Activated CD4-positive, alpha-beta memory T cell treated with anti-CD3 and anti-CD28 coated beads, Interleukin-2, amount 10 ng/mL, durations not matched to agents 7 days and 5 days (primary cell): Measurements from ENCODE around the gene PTF1A. TPM values are rescaled to one million over a fixed set of nuclear protein-coding genes. Genes with fewer than 3 reads are reported as not detected.

Source experiments
- CTCF ChIA-PET: fragments of 350-600 bp; sonication (Branson Sonifier 250); formaldehyde crosslinking; loops from one replicate; lab custom pipeline; 2021; ENCODE audit warnings: antibody characterized with exemption, inconsistent platforms; lab: Charles Lee
- POLR2A ChIA-PET: fragments of 350-600 bp; sonication (Branson Sonifier 250); formaldehyde crosslinking; loops from one replicate; lab custom pipeline; 2021; ENCODE audit warnings: antibody characterized with exemption; lab: Charles Lee
- DNase-seq: peaks from one replicate; pipeline ENCODE4 v3.0.0-alpha.2; 2020
- H3K27ac Mint-ChIP-seq: one replicate; pipeline ENCODE4 v1.8.0; 2021; ENCODE audit warnings: mild to moderate bottlenecking, mixed read lengths
- H3K27me3 Mint-ChIP-seq: one replicate; pipeline ENCODE4 v1.8.0; 2021; ENCODE audit warnings: mixed read lengths
- H3K36me3 Mint-ChIP-seq: one replicate; pipeline ENCODE4 v1.8.0; 2021; ENCODE audit warnings: low read depth, mixed read lengths
- H3K4me1 Mint-ChIP-seq: one replicate; pipeline ENCODE4 v1.8.0; 2021; ENCODE audit warnings: mixed read lengths
- H3K4me3 Mint-ChIP-seq: one replicate; pipeline ENCODE4 v1.8.0; 2021; ENCODE audit warnings: mild to moderate bottlenecking, mixed read lengths
- H3K9me3 Mint-ChIP-seq: one replicate; pipeline ENCODE4 v1.8.0; 2021; ENCODE audit warnings: mixed read lengths
- total RNA-seq, 2 experiments: library from RNA; stranded (reverse); gene quantifications; one replicate each; pipeline ENCODE4 v1.2.3, GENCODE V29; 2021

Gene PTF1A
- total RNA-seq, 2 experiments from 2014 or later, result not detected

DNA sequence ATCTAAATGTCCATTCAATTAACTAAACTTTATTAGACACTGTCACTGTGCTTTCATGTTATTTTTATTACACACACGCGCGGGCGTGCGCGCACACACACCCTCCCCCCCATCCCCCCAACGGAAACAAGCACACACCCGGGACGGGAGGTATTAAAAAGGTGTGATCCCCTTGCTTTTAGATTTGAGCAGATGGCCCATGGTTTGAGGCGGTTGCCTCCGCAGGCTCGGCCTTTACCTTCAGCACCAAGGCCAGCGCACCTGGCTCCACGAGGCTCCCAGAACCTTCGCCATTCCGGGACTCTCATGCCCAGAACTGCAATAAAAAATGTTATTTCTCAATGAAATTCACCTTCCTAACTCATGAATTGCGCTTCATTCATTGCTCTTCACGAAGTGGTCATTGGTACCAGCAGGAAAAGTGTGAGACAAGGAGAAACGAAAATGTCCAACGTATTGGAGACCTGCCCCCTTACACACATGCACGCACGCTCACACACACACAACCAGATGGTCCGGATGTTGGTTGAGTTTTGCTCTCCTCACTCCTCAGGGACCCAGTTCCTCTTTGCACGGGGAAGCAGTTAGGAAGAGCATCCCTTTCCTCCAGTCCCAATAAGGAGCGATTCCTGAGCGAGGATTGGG lies 20.8 kb upstream of the PTF1A start:
- Mint-ChIP-seq H3K4me1 (no peaks in the 10 kb centered on the region), H3K36me3 (no peaks in the 10 kb centered on the region), H3K27me3 (peaks cover 56% of the 10 kb centered on the region), H3K9me3 (no peaks in the 10 kb centered on the region), H3K4me3 (no peak overlapping the region), H3K27ac (no peak overlapping the region)
- ChIA-PET POLR2A (no interaction called here), CTCF (no interaction called here)
- DNase-seq, result no peak

DNA sequence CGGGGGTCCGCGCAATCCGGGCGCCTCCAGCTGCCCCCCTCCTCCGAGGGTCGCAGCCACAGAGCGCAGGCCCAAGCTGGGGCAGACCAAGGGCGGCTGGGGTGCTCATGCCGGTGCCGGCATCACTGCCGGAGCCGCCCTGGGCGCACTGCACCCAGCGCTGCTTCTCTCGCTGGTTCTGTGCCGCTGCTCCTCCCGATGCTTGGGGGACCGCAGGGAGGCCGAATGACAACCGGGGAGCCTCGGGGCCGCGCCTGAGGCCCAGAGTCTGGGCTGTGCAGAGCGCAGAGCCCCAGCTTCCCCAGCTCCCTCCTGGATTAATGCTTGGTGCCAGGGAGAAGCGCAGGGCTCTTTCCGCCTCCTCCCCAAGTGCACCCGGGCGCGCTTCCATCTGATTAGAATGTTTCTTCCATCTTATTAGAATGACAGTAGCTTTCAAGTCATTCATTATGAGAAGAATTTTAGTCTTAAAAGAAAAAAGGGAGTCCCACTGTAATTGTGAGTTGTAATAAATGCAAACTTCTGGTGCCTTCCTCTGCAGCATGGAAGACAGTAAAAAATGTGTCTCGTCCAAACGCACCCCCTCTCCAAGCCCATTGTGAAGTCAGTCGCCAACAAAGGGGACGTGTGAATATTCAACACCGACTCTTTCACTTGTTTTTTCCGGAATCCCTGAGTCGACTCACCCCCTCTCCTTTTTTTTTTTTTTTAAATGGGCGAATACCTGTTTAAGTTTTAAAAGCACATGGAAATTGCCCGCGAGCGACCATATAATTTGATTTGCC lies 19.5 kb upstream of the PTF1A start:
- POLR2A ChIA-PET, result no interaction called here
- H3K9me3 Mint-ChIP-seq, result no peaks in the 10 kb centered on the region
- no peak overlapping the region for H3K4me3 Mint-ChIP-seq
- no peaks in the 10 kb centered on the region for H3K4me1 Mint-ChIP-seq
- no peak for DNase-seq
- peaks cover 55% of the 10 kb centered on the region for H3K27me3 Mint-ChIP-seq
- H3K36me3 Mint-ChIP-seq, result no peaks in the 10 kb centered on the region
- CTCF ChIA-PET, result no interaction called here
- no peak overlapping the region for H3K27ac Mint-ChIP-seq

DNA sequence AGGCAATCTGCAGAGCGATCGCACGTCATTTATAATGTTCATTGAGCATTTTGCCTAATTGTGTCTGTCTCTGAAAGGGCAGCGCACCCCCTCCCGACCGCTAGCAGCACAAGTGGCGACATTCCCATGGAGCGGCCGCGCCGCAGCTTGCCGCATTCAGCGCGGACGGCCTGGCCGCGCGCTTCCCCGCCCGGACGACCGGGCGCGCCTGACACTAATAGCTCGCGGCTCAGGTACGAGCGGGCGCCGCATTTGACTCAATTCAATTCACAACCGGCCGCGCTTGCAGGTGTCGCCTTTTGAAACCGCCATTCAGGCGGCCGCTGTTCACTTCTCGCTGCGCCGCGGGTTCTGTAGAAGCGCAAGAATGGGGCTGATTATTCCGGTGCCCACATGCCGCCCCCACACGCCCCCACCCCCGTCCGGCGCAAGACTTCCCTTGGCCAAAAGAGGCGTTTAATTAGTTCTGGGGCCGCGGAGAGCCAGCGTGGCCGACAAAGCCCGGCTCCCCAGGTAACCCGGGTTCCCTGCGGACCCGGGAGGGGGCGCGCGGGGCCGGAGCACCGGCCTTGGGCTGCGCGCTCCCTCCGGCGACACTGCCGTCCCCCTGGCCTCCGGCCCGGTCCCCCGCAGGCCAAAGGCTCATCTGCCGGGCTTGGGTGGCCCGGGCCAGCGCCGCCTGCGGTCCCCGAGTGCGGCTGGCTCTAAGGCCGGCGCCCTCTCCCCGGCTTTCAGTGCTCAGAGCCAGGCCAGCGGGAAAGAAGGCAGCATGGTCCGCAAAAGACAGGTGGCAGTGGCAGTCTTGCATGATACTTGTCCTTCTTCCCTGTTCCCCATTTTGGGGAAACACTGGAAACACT lies 18.7 kb upstream of the PTF1A start:
- peaks cover 54% of the 10 kb centered on the region for H3K27me3 Mint-ChIP-seq
- no peak overlapping the region for H3K4me3 Mint-ChIP-seq
- H3K9me3 Mint-ChIP-seq, result no peaks in the 10 kb centered on the region
- ChIA-PET POLR2A (no interaction called here), CTCF (no interaction called here)
- H3K4me1 Mint-ChIP-seq, result no peaks in the 10 kb centered on the region
- no peak for DNase-seq
- no peak overlapping the region for H3K27ac Mint-ChIP-seq
- no peaks in the 10 kb centered on the region for H3K36me3 Mint-ChIP-seq

DNA sequence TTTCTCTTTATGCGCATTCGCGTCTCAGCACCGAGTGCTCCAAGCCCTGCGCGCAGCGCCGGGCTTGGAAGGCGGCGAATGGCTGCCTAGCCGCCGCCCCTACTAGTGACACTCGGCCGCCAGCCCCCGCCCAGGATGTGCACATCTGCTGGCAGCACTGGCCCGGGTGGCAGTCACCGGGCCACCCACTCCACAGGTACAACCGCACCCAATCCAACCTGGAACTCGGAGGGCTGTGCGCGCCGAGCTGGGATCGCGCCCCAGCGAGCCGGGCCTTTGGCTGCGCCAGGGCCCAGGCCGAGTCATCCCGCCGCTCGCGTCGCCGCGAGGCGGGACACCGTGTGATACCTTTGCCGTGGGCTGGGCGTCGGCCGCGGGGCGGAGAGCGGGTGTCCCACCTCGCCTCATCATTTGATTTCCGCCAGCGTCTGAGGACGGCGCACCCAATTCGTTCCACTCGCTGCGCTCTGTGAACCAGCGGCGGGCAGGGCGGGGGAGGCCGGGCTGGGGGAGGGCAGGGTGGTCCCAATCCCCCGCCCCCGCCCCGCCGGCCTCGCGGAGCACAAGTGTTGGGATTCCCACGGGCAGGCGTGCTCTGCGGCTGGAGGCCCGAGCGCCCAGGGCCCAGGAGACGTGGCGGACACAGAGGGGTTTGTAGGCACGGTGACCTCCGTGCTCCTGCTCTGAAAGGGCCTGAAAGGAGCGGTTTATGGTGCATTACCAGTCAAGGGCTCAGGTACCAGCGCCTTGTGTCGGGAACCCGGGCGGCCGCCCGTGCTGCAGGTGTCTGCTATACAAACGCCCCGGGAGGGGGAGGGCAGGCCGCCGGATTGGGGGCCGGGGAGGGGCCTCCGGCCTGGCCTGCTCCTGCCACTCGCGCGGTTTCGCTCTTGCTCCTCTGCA lies 17.8 kb upstream of the PTF1A start:
- Mint-ChIP-seq H3K4me3 (no peak overlapping the region), H3K9me3 (no peaks in the 10 kb centered on the region), H3K4me1 (no peaks in the 10 kb centered on the region), H3K36me3 (no peaks in the 10 kb centered on the region), H3K27me3 (peaks cover 54% of the 10 kb centered on the region), H3K27ac (no peak overlapping the region)
- no peak for DNase-seq
- ChIA-PET CTCF (no interaction called here), POLR2A (no interaction called here)

DNA sequence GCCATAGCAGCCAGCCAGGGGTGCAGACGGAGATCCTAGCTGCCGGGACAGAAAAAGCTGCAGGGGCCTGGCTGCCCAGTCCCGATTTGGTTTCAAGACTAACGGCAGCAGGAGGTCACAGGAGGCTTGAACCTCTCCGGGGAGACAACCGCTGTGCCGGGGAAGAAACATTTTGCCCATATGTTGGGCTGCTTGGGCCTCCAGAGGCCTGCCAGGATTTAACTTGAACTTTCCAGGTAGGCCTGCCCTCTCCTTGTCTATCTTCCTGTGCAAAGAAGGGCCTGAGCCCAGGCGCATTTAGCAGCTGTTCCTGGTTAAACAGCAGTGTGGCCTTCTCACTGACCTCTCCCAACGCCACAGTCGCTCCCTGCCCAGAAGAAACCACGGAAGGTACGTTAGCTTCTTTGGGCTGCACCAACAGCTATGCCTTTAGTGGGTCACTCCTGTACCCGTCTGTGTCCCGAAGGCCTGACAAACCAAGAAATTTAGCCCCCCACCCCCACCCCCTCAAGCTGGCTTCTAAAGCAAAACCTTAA lies 17.1 kb upstream of the PTF1A start:
- no peaks in the 10 kb centered on the region for H3K4me1 Mint-ChIP-seq
- CTCF ChIA-PET, result no interaction called here
- DNase-seq, result no peak
- H3K36me3 Mint-ChIP-seq, result no peaks in the 10 kb centered on the region
- POLR2A ChIA-PET, result no interaction called here
- H3K4me3 Mint-ChIP-seq, result no peak overlapping the region
- peaks cover 52% of the 10 kb centered on the region for H3K27me3 Mint-ChIP-seq
- H3K9me3 Mint-ChIP-seq, result no peaks in the 10 kb centered on the region
- no peak overlapping the region for H3K27ac Mint-ChIP-seq

DNA sequence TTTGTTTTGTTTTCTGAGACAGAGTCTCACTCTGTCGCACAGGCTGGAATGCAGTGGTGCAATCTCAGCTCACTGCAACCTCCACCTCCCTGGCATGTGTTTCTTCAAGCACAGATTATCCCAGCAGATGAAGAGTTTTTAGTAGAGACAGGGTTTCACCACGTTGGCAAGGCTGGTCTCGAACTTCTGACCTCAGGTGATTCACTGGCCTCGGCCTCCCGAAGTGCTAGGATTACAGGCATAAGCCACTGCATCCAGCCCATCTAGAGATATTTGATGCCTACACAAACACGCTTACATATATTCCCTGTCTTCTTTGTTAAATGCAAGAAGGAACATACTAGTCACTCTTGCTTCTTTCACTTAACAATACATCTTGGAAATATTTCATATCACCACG lies 5.9 kb upstream of the PTF1A start:
- no peak for DNase-seq
- Mint-ChIP-seq H3K9me3 (no peaks in the 10 kb centered on the region), H3K4me1 (no peaks in the 10 kb centered on the region), H3K27me3 (peaks cover 41% of the 10 kb centered on the region), H3K4me3 (no peak overlapping the region), H3K36me3 (no peaks in the 10 kb centered on the region), H3K27ac (no peak overlapping the region)
- ChIA-PET CTCF (no interaction called here), POLR2A (no interaction called here)

DNA sequence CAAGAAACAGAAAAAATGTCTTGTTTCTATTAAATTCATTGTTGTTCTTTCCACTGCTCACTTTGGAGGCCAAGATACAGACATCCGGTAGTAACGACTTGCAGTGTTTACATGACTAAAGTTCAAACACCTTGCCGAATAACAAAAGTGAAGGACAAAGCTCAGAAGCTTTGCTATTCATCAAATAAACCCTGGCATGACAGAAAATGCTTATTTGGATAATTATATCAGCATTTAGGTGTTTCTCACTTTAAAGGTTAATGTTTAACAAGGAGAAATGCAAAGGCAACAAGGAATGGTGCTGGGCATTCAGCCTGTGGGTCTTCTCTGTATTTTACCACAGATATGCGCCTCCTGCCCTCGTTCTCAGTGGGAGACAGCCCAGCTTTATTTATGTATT lies 5.4 kb upstream of the PTF1A start:
- no peak for DNase-seq
- CTCF ChIA-PET, result no interaction called here
- POLR2A ChIA-PET, result no interaction called here
- peaks cover 44% of the 10 kb centered on the region for H3K27me3 Mint-ChIP-seq
- H3K27ac Mint-ChIP-seq, result no peak overlapping the region
- no peaks in the 10 kb centered on the region for H3K9me3 Mint-ChIP-seq
- H3K4me1 Mint-ChIP-seq, result no peaks in the 10 kb centered on the region
- H3K4me3 Mint-ChIP-seq, result no peak overlapping the region
- H3K36me3 Mint-ChIP-seq, result no peaks in the 10 kb centered on the region

DNA sequence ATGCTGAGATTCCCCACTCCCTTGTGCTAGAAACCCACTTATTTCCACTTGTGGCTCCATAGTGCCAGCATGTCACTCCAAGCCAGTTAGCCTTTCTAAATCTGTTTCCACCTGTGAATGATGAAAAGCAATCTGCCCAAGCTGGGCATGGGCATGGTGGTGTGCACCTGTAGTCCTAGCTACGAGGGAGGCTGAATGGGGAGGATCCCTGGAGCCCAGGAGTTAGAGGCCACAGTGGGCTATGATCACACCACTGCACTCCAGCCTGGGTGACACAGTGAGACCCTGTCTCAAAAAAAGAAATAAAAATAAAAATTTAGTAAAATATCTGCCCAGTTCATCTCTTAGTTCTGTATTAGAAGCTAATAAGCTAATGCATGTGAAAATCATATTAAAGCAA lies 5.0 kb upstream of the PTF1A start:
- H3K27me3 Mint-ChIP-seq, result peaks cover 40% of the 10 kb centered on the region
- ChIA-PET CTCF (no interaction called here), POLR2A (no interaction called here)
- no peaks in the 10 kb centered on the region for H3K4me1 Mint-ChIP-seq
- no peak for DNase-seq
- H3K9me3 Mint-ChIP-seq, result no peaks in the 10 kb centered on the region
- no peaks in the 10 kb centered on the region for H3K36me3 Mint-ChIP-seq
- no peak overlapping the region for H3K4me3 Mint-ChIP-seq
- no peak overlapping the region for H3K27ac Mint-ChIP-seq

DNA sequence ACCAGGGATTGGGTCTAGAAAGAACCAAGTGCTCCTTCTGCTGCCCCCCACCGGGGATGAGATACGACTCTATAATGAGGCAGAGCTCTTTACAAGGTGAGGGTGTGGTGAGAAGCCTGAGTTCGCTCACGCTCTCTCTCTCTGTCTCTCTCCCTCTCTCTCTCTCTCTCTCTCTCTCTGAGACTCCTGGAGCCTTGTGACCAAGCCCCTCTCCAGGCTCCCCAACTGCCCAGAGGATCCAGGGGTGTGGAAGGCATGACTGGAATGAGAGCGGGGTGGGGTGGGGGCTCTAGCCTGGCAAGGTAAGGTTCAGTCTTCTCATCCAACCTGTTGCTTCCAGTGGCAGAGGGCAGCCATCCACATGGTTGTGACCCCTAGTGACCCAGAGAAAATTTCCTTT lies 3.1 kb upstream of the PTF1A start:
- Mint-ChIP-seq H3K27me3 (peaks cover 49% of the 10 kb centered on the region), H3K36me3 (no peaks in the 10 kb centered on the region), H3K4me1 (no peaks in the 10 kb centered on the region), H3K27ac (no peak overlapping the region), H3K9me3 (no peaks in the 10 kb centered on the region), H3K4me3 (no peak overlapping the region)
- ChIA-PET CTCF (no interaction called here), POLR2A (no interaction called here)
- no peak for DNase-seq

DNA sequence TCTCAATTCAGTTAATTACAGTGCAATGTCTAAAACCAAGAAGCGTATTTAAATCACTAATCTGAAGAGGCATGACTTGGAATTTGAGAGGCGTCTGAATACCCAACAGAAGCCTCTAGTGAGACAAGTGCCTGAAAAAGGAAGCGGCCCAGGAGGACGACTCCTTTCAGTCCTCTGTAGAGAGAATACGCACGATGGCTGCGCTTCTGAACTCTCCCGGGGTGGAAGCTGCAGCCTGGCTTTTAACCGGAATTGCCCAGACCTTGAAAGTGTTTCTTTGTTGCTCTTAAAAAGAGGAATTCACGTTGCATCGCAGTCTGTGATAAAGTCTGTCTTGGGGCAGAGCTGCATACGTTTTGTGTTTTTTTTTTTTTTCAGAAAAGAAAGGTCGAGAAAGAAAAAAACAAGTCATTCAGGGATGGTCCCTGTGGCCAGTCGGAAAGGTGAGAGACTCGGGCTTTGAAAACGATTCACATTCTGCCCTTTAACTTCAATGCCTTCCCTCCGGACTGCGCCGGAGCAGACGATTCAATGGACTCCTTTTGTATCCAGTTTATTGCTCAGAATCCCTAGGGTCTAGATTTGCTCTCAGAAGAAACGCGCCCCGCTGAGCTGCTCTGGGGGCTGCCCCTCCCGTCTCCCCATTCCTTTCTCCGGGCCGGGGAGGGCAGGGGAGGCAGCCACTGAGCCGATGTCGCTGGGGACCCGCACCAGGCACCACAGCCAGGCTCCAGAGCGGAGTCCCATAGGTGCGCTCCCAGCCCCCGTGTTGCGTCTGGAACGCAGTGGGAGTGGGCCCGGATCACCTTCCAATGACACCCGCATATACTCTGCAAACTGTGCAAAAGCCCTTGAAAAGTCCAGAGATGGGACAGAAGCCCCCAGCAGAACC lies 994 bp upstream of the PTF1A start:
- peak overlapping the region; percentile 47 for H3K27ac Mint-ChIP-seq
- H3K36me3 Mint-ChIP-seq, result no peaks in the 10 kb centered on the region
- H3K27me3 Mint-ChIP-seq, result peaks cover 60% of the 10 kb centered on the region
- CTCF ChIA-PET, result no interaction called here
- DNase-seq, result no peak
- no peak overlapping the region for H3K4me3 Mint-ChIP-seq
- no peaks in the 10 kb centered on the region for H3K9me3 Mint-ChIP-seq
- no peaks in the 10 kb centered on the region for H3K4me1 Mint-ChIP-seq
- POLR2A ChIA-PET, result no interaction called here

DNA sequence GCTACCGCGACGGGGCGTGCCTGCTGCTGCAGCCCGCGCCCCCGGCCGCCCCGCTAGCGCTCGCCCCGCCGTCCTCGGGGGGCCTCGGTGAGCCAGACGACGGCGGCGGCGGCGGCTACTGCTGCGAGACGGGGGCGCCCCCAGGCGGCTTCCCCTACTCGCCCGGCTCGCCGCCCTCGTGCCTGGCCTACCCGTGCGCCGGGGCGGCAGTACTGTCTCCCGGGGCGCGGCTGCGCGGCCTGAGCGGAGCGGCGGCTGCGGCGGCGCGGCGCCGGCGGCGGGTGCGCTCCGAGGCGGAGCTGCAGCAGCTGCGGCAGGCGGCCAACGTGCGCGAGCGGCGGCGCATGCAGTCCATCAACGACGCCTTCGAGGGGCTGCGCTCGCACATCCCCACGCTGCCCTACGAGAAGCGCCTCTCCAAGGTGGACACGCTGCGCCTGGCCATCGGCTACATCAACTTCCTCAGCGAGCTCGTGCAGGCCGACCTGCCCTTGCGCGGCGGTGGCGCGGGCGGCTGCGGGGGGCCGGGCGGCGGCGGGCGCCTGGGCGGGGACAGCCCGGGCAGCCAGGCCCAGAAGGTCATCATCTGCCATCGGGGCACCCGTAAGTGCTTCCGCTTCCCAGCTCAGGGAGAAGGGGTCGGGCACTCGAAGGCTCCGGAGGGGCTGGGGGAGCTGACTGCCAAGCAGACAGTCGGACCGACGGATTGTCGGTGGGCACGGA lies 761 bp downstream of the PTF1A start:
- DNase-seq, result no peak
- Mint-ChIP-seq H3K36me3 (no peaks in the 10 kb centered on the region), H3K9me3 (no peaks in the 10 kb centered on the region), H3K4me3 (no peak overlapping the region), H3K27ac (no peak overlapping the region), H3K4me1 (no peaks in the 10 kb centered on the region), H3K27me3 (peaks cover 66% of the 10 kb centered on the region)
- ChIA-PET CTCF (interaction anchor here (0.7 kb wide), 1 partner anchor 100 kb away, joined by 3 read pairs; no protein-coding TSS in a partner anchor), POLR2A (no interaction called here)
